Activated CD4-positive, alpha-beta T cell treated with anti-CD3 and anti-CD28 coated beads, Interleukin-2, Interleukin-6, amounts not matched to agents 100 ng/mL and 50 ng/mL, durations not matched to agents 16 hours and 8 hours (primary cell): Measurements from ENCODE around the gene PLCB1.

ENCODE experiments used
- DNase-seq: peaks from one replicate; pipeline ENCODE4 v3.0.0-alpha.2; 2020

The PLCB1 gene

DNA sequence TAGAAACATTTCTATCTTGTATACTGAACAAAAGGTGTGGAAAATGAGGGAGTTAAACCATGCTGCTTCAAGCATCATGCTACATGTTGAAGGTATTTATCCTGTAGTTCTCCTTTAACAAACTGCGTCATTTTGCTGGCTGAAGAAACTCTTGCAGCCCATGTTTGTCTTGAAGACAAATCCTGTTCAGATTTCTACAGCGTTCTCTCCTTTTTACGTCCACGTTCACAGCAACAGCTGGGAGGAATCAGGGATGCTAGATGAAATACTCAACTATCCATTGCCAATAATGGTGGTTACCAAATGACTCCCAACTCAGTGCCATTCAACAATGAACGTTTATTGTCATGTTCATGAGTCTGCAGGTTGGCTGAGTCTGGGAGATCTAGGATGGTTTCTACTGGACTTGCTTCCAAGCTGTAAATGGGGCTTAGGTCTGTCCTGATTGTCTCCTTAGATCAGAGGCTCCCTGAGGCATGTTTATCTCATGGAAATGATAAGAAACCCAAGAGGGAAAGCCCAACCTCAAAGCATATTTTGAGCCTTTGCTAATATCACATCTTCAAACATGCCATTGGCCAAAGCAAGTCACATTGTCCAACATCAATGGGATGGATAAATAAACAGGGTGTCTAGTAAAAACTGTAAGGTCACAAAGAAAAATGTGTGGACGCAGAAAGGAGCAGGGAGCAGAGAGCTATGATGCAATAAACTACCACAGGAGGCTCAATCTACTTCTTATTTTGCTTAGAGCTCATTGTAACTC, 2.7 kb upstream of the PLCB1 start:
- DNase-seq, result no peak

DNA sequence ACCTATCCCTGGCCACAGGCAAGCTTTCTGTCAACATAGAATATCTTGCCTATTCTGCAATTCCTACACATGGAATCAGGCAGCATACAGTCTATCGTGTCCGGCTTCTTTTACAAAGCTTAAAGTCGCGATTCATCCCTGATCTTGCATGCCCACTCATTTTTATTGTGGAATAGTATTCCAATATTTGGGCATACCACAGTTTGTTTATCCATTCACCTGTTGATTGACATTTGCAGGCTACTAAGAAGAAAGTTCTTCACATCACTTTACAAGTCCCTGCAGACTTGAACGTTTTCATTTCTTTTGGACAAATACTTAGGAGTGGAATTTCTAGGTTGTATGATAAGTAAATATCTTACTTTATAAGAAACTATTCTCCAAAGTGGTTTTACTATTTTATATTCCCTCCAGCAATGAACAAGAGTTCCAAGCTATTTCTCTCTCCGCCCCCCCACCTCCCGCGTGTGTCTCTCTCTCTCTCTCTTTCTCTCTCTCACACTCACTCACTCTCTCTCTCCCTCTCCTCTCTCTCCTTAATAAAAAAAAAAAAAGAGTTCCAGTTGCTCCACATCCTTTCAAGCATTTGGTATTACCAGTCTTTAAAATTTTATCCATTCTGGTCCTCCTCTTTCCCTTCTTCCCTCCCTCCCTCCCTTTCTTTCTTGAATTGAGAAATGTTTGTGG, 1.1 kb upstream of the PLCB1 start:
- DNase-seq, result no peak

DNA sequence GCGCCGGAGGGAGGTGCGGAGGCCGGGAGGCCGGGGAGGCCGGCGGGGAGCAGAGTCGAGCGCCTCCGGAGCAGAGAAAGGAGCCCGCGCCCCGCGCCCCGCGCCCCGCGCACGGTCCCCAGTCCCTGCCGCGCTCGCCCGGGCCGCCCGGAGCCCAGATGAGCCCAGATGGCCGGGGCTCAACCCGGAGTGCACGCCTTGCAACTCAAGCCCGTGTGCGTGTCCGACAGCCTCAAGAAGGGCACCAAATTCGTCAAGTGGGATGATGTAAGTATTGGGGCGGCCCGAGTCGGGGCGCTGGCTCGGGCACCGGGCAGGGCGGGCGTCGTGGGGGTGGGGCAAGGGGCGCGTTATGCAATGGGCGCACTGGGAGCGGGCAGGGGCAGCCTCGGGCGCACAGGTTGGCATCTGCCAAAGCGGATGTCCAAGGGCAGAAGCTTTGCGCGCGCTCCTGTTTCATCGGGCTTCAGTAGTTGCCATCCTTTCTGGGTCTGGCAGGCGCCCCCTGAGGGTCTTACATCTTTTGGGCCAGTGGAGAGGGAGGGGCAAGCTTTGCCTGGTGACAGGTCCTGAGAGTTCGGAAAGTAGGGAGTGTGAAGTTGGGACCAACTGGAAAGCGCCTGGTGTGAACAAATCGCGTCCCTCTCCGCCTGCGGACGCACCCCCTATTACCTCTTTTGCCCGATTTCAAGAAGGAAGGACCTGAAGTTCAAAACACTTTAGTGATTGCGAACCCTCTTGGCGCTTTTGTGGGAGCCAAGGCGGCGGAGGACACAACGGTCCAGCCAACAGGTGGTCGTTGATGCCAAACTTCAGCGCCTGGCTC, 631 bp downstream of the PLCB1 start:
- no peak for DNase-seq

DNA sequence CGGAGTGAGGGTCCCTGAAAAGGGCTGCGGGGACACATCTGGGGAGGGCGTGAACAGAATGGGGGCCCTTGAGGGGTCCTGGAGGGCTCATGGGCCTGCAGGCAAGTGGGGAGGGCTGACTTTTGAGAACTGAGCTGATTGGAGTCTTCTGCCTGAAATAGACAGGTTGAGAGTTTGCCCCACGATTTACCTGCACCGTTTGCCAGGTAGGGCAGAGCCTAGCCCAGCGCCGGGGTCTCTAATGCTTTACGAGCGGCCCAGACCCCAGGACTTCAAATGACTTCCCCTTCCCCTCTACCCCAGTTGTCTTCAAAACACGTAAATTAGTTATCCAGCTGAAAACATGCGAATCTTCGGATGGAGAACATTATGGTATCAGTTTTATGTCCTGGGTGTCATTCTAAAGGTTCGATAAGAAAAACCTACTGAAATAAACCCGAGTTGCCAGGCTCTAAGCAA, 1.3 kb downstream of the PLCB1 start:
- DNase-seq, result no peak

DNA sequence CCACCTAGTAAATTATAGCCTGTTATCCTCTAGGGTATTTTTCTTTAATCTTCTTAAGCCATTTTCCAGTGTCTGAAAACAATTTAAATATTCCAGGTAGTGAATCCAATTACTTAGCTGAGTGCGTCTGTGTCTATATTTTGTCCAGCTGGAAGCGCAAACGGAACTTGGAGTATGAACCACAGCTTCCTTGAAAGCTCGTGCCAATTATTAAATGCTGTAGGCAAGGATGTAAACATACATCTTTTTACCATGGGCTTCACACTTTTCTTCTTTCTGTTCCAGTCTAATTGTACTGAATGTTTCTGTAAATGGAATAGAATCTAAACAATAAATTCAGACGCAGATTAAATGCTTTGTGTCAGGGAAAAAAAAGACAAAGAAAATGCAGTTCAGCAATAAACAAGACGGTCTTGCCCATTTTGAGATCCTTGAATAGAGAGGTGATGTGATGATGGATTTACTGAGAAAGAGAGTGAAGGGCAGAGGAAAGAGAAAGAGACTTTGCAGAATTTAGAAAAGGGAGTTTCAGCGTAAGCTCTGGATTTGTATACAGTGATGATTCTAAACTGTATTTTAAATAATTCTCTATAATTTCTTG, 1.9 kb downstream of the PLCB1 start:
- no peak for DNase-seq

DNA sequence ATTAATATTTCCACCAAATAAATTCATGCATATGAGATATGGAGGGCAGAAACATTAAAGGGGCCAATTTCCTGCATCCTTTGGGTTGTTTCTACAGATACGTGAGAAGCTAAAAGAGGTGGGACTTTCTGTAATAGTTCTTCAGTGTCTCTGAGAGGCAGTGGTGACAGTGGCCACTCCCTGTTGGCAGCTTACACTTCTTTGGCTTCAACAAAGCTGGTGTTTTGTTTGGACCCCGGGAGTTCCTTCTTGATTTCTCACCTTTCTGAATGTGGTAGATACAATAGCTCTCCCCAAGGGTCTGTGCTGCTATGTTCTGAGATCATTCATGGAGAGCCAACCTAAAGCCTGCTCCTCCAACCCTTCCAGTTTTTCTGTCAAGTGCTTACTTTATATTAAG, 7.8 kb downstream of the PLCB1 start:
- no peak for DNase-seq

DNA sequence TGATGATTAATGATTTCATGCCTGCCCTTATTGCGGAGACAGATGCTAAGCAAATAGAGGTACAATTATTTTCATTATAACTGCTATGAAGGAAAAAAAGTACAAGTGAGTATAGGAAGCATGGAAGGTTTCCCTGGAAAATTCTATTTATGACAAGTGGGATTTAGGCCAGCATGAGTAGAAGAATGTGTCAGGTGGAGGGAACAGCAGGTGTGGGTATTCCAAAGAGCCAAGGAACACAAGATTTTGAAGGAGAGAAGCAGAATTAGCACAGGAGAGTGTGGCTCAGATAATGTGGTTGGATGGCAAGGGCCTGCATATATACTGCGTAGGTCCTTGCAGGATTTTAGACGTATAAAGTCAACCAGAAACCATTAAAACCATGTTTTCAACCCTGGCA, 11.4 kb downstream of the PLCB1 start:
- DNase-seq, result no peak

DNA sequence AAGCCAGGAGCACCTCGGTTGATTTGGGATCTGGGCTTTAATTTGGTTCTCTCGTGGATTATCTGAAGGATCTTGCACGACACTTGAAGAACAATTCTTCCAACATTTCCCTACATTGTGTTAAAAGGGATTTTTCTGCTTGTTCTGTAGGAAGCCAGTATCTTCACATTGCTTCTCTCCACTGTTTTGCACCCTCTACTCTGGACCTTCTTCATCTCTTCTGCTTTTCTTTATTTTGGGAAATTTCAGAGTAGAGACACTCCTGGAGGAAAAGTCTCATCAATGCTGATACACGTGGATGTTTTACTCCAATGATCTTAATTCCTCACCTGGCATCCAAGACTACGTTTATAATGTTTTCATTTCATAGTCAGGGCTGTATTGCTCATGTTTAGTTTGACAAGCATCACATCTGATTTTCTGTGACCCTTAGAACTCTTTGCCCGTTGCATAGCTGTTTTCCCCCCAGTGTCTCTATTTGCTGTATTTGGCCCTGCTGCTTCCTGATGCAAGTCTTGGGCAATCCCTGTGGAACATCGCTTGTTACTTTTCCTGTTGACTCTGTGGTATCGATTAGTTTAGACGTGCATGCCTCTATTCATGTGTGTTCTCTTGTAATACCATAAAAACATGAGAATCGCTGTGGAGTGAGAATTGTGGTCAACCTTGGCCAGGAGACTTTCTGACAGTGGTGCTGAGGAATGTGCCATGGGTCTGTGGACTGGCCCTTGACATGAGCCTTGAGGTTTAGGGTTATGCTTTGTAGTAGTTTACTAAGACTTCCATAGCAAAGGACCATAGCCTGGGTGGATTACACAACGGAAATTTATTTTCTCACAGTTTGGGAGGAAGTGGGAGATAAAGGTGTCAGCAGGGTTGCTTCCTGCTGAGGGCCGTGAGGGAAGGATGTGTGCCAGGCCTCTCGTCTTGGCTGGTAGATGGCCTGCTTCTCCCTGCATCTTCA, 12.5 kb downstream of the PLCB1 start:
- DNase-seq, result peak; percentile 6

DNA sequence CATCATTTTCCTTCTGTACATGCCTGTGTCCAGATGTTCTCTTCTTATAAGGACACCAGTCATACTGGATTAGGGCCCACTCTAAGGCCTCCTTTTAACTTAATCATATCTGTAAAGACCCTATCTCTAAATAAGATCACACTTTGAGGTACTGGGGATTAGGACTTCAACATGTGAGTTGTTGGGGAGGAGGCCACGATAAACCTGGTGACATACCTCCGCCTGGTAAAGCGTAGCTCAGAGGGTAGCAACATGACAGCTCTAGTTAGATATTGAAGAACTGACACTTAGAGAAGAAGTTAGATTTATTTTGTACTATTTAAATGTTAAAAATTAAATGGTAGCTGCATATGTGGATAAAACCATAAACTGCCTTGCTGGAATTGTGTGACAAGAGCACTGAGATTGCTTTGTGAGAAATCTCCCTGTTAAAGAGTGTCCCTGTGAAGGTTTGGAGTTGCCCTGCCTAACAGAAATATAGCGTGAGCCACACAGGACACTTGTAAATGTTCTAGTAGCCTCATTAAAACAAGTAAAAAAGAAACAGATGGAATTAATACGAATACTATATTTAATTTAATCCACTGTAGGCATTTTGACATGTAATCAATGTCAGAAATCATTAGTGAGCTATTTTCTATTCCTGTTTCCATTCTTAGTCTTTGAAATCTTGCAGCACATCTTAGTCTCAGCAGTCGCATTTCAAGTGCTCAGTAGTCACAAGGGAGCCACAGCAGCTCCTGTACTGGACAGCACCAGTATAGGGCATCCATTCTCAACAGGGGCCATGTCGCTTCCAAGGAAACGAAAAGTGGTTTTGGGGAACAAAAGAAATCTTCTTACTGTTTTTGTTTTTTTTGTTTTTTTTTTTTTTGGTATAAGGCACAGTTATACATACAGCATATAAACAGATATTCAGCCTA, 13.4 kb downstream of the PLCB1 start:
- DNase-seq, result no peak

DNA sequence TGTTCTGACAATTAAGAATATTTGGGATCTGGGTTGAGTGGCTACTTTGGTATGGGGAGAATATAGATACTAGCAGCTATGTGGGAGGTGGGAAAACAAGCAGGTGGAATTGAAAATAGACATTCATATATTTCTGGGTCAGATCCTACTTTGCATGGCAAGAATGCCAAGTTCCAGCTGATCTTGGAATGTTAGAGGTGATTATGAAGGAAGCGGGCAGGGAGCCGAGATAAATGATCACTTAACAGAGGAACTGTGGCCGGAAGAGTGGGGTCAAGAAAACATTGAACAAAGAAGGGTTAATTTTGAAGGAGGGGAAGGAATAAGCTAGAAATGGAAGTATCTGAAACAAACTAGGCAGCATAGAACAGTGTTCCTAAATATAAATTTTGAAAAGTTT, 15.4 kb downstream of the PLCB1 start:
- no peak for DNase-seq

DNA sequence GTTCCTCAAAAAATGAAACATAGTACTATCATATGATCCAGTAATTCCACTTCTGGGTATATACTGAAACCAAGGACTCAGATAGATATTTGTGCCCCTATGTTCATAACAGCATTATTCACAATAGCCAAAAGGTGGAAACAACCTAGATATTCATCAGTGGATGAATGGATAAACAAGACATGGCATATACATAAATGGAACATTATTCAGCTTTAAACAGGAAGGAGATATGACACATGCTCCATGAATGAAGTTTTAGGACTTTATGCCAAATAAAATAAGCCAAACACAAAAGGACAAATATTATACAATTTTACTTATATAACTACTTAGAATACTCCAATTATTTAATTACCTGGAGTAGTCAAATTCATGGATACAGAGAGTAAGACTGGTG, 16.4 kb downstream of the PLCB1 start:
- no peak for DNase-seq

DNA sequence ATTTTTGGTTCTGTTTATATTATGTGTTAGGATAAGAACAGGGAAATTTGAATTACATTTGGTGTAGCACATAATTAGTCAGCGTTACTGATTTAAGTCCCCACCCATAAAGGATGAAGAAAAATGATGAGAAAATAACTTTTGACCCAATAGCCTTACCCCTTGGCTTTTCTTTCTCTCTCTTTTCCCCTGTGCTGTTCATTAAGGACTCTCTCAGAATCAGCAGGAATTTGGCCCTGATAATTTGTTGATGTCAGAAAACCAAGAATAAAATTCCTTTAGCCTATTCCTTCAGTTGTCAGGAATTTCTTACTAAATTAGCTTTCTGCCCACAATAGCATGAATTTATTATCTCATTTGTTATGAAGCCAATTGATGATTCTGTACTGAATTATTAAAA, 18.5 kb downstream of the PLCB1 start:
- DNase-seq, result no peak

DNA sequence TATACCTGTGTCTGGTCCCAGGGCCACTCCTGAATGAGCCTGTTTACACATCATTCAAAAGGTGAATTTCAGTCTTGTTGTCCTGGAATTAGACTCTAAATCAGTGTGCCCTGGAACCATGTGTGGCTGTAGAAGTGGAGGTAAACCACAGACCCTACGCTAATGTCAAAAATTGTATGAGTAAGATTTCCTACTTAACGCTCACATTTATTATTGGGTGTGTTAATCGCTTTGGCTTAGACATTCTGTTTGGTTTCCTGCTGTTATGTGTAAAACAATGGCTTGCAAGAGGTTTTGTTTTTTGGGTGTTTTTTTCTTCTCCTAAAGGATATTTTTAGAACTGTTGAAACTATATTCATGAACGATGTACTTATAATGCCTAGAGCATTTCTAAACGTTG, 19.3 kb downstream of the PLCB1 start:
- DNase-seq, result no peak

DNA sequence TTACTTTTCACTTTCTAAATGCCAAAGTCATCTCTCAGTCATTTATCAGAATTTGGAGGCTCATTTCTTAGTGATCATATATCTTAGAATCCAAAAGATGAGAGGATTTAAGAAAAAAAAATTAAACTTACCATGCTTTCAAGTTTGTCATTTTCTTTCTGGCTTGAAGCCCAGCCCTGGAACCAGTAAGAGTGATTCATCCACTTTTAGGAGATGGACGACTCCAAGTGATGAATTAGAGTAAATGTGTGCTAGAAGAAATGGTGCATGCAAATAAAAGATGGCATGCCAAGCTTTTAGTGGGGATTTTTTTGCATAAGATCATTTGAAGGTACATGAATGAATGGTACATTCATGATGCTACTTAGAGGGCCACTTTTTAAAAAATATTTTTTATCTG, 20.1 kb downstream of the PLCB1 start:
- no peak for DNase-seq

DNA sequence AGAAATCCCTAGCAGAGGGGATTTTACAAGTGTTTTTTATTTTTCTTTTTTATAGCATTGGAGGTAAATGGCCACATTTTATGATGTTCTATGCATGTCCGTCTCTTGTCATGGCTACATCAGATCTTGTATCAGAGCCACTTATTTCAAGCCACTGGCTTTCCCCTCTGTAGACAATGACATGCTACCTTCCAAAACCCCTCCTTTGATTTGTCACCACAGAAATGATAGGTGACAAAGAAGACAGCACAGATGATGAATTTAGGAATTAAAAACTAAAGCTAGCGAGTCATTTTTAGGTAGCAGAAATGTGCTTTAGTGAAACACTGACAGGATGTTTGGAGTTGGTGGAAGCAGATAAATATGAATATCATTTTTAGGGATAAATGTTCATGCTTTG, 20.8 kb downstream of the PLCB1 start:
- DNase-seq, result no peak

DNA sequence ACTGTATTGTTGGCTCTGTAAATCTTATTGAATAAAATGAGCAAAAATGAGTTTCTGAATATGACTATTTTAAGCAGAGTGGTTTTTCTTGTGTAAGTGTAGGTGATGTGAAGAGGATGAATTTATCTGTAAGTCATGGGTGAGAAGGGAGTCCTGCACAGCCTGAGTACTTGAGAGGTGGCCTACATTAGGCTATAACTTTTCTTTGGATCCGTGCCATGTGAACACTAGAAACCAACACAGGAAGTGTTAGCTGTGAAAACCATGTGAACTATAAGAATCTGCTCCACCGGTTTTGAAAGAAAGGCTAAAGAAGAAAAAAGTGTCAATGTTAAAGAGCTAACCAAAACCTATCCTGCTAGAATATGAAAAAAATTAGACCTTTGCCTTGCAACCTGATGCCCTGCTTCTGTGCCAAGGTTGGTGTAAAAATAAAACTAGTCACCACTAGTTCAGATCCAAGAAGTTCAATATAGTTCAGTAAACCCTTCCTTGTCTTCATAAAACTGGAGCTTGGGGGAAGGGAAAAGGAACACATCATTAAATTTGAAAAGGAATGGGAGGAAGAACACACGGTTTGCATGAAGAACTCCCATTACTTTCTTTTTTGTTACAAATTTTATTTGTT, 21.3 kb downstream of the PLCB1 start:
- peak; percentile 17 for DNase-seq

DNA sequence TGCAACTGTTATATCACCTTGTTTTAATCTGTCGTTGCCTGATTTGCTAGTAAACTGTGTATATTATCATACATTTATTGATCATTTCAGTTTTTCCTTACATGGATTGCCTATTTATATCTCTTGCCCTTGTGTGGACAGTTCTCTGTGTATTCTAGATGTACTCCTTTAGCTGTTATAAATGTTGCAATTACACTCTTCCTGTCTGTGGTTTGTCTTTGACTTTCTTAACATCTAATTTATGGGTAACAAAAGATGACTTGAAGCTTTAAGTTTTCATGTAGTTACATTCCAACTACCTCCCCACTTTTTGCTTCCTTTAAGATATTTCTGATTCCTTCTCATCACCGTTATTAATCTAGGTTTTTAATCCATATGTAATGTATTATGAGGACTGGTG, 22.6 kb downstream of the PLCB1 start:
- no peak for DNase-seq

DNA sequence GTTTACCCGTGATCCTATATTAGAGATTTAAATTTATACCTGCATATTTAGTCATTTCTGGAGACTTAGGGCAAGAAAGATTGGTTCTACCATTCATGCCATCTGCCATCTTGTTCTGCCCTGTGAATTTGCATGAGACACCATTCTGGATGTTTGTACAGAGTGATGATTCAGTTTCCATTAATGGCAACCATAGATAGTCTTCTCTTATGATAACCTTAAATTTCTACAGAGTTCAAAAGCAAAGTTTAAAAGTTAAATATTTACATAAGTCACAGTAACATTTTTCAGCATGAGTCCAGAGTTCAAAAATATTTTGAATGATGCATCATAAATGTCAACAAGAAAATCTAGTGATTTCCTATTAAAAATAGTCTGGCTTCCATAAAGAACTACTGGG, 23.2 kb downstream of the PLCB1 start:
- no peak for DNase-seq

DNA sequence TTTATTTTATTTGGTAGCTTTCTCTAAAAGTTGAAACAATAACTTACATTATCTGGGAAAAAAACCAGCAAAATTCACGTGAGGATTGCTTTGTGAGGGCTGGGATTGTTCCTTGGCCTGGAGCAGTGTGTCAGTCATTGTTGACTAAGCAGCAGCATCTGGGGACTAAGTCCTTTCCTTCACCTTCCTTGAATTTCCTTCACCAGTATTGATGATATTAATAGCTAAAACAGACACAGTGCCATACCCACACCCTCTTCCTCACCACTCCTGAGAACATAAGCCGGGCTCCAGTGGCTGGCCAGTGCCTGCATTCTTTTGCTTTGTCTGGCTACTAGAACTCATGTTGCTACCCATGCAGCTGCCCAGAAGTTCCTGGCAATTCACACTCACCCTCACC, 23.7 kb downstream of the PLCB1 start:
- DNase-seq, result no peak
